ENCODE results near the gene ISLR2.

The ISLR2 gene

GRCh38 chr15:74168711-74169126 lies 38.3 kb downstream of the ISLR2 start:
- no peaks in the 10 kb centered on the region for H3K4me1 ChIP-seq (ENCODE audit: control insufficient read depth in 1 of 2, insufficient read depth in 2 of 2, low read length in 2 of 2)
- H3K9ac ChIP-seq (ENCODE audit: low read length) = no peak overlapping the region
- H3K36me3 ChIP-seq (ENCODE audit: control insufficient read depth in 1 of 2, insufficient read depth in 2 of 2, low read length in 2 of 2) = no peaks in the 10 kb centered on the region
- WGBS (ENCODE audit: extremely low coverage, insufficient coverage, insufficient read length) = no CpG with 5 or more reads among the region's 3 CpGs
- no peaks in the 10 kb centered on the region for H3K9me3 ChIP-seq (ENCODE audit: insufficient read depth, low read depth, low read length)
- no peaks in the 10 kb centered on the region for H3K79me2 ChIP-seq (ENCODE audit: control insufficient read depth, insufficient read depth, low read length, poor library complexity)
- H3K27me3 ChIP-seq (ENCODE audit: insufficient read depth, low read length) = no peaks in the 10 kb centered on the region
- H4K91ac ChIP-seq (ENCODE audit: low read depth, low read length) = no peak overlapping the region
- no peak overlapping the region for H2AK5ac ChIP-seq (ENCODE audit: low read length)
- H3K4ac ChIP-seq (ENCODE audit: low read depth, low read length) = no peak overlapping the region
- H3K4me2 ChIP-seq (ENCODE audit: low read length) = no peak overlapping the region
- H3K4me3 ChIP-seq (ENCODE audit: low read depth, low read length) = no peak overlapping the region
- no peak overlapping the region for H3K18ac ChIP-seq (ENCODE audit: low read length)
- H3K23ac ChIP-seq (ENCODE audit: low read length) = no peak overlapping the region
- H2AFZ ChIP-seq (ENCODE audit: insufficient read depth, low read length, poor library complexity) = no peak overlapping the region
- H2BK120ac ChIP-seq (ENCODE audit: insufficient read depth, low read length, poor library complexity) = no peak overlapping the region
- H2BK5ac ChIP-seq (ENCODE audit: low read depth, low read length, poor library complexity) = no peak overlapping the region
- no peak for DNase-seq
- no peak overlapping the region for H4K8ac ChIP-seq (ENCODE audit: low read depth, low read length)
- no peak overlapping the region for H3K14ac ChIP-seq (ENCODE audit: low read length)
- H2BK12ac ChIP-seq (ENCODE audit: low read length) = no peak overlapping the region
- no peaks in the 10 kb centered on the region for H3K79me1 ChIP-seq (ENCODE audit: low read length)
- no peak overlapping the region for H3K27ac ChIP-seq (ENCODE audit: low read depth, low read length)
- H4K12ac ChIP-seq (ENCODE audit: low read depth, low read length) = no peak overlapping the region

- Histone ChIP-seq H3K23ac (ENCODE audit: low read length) (no peak overlapping the region), H3K9me3 (ENCODE audit: insufficient read depth, low read depth, low read length) (no peaks in the 10 kb centered on the region), H2AK5ac (ENCODE audit: low read length) (no peak overlapping the region), H2BK120ac (ENCODE audit: insufficient read depth, low read length, poor library complexity) (no peak overlapping the region), H2BK12ac (ENCODE audit: low read length) (no peak overlapping the region), H2BK5ac (ENCODE audit: low read depth, low read length, poor library complexity) (no peak overlapping the region), H4K8ac (ENCODE audit: low read depth, low read length) (no peak overlapping the region), H3K18ac (ENCODE audit: low read length) (no peak overlapping the region), H3K4me1 (ENCODE audit: control insufficient read depth in 1 of 2, insufficient read depth in 2 of 2, low read length in 2 of 2) (no peaks in the 10 kb centered on the region), H3K36me3 (ENCODE audit: control insufficient read depth in 1 of 2, insufficient read depth in 2 of 2, low read length in 2 of 2) (no peaks in the 10 kb centered on the region), H3K27ac (ENCODE audit: low read depth, low read length) (no peak overlapping the region), H4K12ac (ENCODE audit: low read depth, low read length) (no peak overlapping the region), H3K79me1 (ENCODE audit: low read length) (no peaks in the 10 kb centered on the region), H3K27me3 (ENCODE audit: insufficient read depth, low read length) (no peaks in the 10 kb centered on the region), H3K4me3 (ENCODE audit: low read depth, low read length) (no peak overlapping the region), H2AFZ (ENCODE audit: insufficient read depth, low read length, poor library complexity) (no peak overlapping the region), H3K4me2 (ENCODE audit: low read length) (no peak overlapping the region), H4K91ac (ENCODE audit: low read depth, low read length) (no peak overlapping the region), H3K9ac (ENCODE audit: low read length) (no peak overlapping the region), H3K79me2 (ENCODE audit: control insufficient read depth, insufficient read depth, low read length, poor library complexity) (no peaks in the 10 kb centered on the region), H3K14ac (ENCODE audit: low read length) (no peak overlapping the region), H3K4ac (ENCODE audit: low read depth, low read length) (no peak overlapping the region)
- no CpG with 5 or more reads among the region's 15 CpGs for WGBS (ENCODE audit: extremely low coverage, insufficient coverage, insufficient read length)
- no peak for DNase-seq
Observed at GRCh38 chr15:74170071-74170844, 39.9 kb downstream of the ISLR2 start.

DNA sequence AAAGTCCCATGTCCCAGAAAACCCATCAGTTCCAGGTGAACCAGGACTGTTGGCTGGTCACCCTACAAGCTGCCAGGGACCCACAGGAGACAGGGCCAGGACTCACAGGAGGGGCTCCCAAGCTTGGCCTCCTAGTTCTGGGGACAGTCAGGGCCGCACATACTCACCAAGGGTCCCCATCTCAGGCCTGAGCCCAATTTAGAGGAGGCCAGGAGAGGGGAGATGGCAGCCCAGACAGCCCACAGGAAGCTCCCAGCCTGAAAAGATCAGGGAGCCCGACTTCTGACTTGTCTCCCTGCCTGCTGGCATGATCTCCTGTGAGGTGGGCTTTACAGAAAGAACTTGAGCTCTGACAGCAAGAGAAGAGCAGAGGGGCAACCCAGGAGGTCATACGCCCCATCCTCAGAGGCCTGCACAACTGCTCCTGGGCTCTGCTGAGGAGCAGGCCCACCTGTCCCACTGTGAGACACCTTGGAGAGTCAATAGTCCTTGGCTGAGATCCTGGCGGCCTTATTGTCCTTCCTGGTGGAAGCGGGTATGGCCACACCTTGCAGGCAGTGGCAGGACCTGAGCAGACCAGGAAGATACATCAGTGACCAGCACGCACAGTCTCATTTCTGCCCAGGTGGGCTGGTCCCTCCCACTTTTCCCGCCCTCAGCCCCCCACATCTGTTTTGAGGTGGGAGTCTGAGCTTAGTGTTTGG lies 40.6 kb downstream of the ISLR2 start:
- H2AK5ac ChIP-seq (ENCODE audit: low read length) = no peak overlapping the region
- H3K9me3 ChIP-seq (ENCODE audit: insufficient read depth, low read depth, low read length) = no peaks in the 10 kb centered on the region
- no peak overlapping the region for H3K27ac ChIP-seq (ENCODE audit: low read depth, low read length)
- no peak overlapping the region for H2AFZ ChIP-seq (ENCODE audit: insufficient read depth, low read length, poor library complexity)
- no peak overlapping the region for H3K18ac ChIP-seq (ENCODE audit: low read length)
- H4K12ac ChIP-seq (ENCODE audit: low read depth, low read length) = no peak overlapping the region
- H3K9ac ChIP-seq (ENCODE audit: low read length) = no peak overlapping the region
- H3K4me1 ChIP-seq (ENCODE audit: control insufficient read depth in 1 of 2, insufficient read depth in 2 of 2, low read length in 2 of 2) = no peaks in the 10 kb centered on the region
- H3K14ac ChIP-seq (ENCODE audit: low read length) = no peak overlapping the region
- DNase-seq = no peak
- no peak overlapping the region for H3K4me3 ChIP-seq (ENCODE audit: low read depth, low read length)
- H3K79me2 ChIP-seq (ENCODE audit: control insufficient read depth, insufficient read depth, low read length, poor library complexity) = no peaks in the 10 kb centered on the region
- H2BK12ac ChIP-seq (ENCODE audit: low read length) = no peak overlapping the region
- WGBS (ENCODE audit: extremely low coverage, insufficient coverage, insufficient read length) = no CpG with 5 or more reads among the region's 7 CpGs
- no peak overlapping the region for H3K4ac ChIP-seq (ENCODE audit: low read depth, low read length)
- no peak overlapping the region for H2BK5ac ChIP-seq (ENCODE audit: low read depth, low read length, poor library complexity)
- no peak overlapping the region for H4K91ac ChIP-seq (ENCODE audit: low read depth, low read length)
- H3K27me3 ChIP-seq (ENCODE audit: insufficient read depth, low read length) = no peaks in the 10 kb centered on the region
- H4K8ac ChIP-seq (ENCODE audit: low read depth, low read length) = no peak overlapping the region
- no peak overlapping the region for H3K4me2 ChIP-seq (ENCODE audit: low read length)
- H2BK120ac ChIP-seq (ENCODE audit: insufficient read depth, low read length, poor library complexity) = no peak overlapping the region
- H3K79me1 ChIP-seq (ENCODE audit: low read length) = no peaks in the 10 kb centered on the region
- no peaks in the 10 kb centered on the region for H3K36me3 ChIP-seq (ENCODE audit: control insufficient read depth in 1 of 2, insufficient read depth in 2 of 2, low read length in 2 of 2)
- no peak overlapping the region for H3K23ac ChIP-seq (ENCODE audit: low read length)

GRCh38 chr15:74171965-74172541 lies 41.7 kb downstream of the ISLR2 start:
- H3K79me1 ChIP-seq (ENCODE audit: low read length) = no peaks in the 10 kb centered on the region
- H3K23ac ChIP-seq (ENCODE audit: low read length) = no peak overlapping the region
- H3K9me3 ChIP-seq (ENCODE audit: insufficient read depth, low read depth, low read length) = no peaks in the 10 kb centered on the region
- no peak overlapping the region for H3K4me2 ChIP-seq (ENCODE audit: low read length)
- H2BK12ac ChIP-seq (ENCODE audit: low read length) = no peak overlapping the region
- H4K91ac ChIP-seq (ENCODE audit: low read depth, low read length) = no peak overlapping the region
- no peak overlapping the region for H3K27ac ChIP-seq (ENCODE audit: low read depth, low read length)
- no peak overlapping the region for H3K4me3 ChIP-seq (ENCODE audit: low read depth, low read length)
- H4K8ac ChIP-seq (ENCODE audit: low read depth, low read length) = no peak overlapping the region
- no peak overlapping the region for H3K9ac ChIP-seq (ENCODE audit: low read length)
- no peak for DNase-seq
- H3K36me3 ChIP-seq (ENCODE audit: control insufficient read depth in 1 of 2, insufficient read depth in 2 of 2, low read length in 2 of 2) = no peaks in the 10 kb centered on the region
- H2AK5ac ChIP-seq (ENCODE audit: low read length) = no peak overlapping the region
- no peak overlapping the region for H3K4ac ChIP-seq (ENCODE audit: low read depth, low read length)
- no peak overlapping the region for H2BK5ac ChIP-seq (ENCODE audit: low read depth, low read length, poor library complexity)
- no peak overlapping the region for H2AFZ ChIP-seq (ENCODE audit: insufficient read depth, low read length, poor library complexity)
- H3K27me3 ChIP-seq (ENCODE audit: insufficient read depth, low read length) = no peaks in the 10 kb centered on the region
- H4K12ac ChIP-seq (ENCODE audit: low read depth, low read length) = no peak overlapping the region
- no peak overlapping the region for H3K18ac ChIP-seq (ENCODE audit: low read length)
- no peaks in the 10 kb centered on the region for H3K79me2 ChIP-seq (ENCODE audit: control insufficient read depth, insufficient read depth, low read length, poor library complexity)
- WGBS (ENCODE audit: extremely low coverage, insufficient coverage, insufficient read length) = no CpG with 5 or more reads among the region's 1 CpG
- no peak overlapping the region for H2BK120ac ChIP-seq (ENCODE audit: insufficient read depth, low read length, poor library complexity)
- H3K14ac ChIP-seq (ENCODE audit: low read length) = no peak overlapping the region
- H3K4me1 ChIP-seq (ENCODE audit: control insufficient read depth in 1 of 2, insufficient read depth in 2 of 2, low read length in 2 of 2) = no peaks in the 10 kb centered on the region
